H9 (cell line): ENCODE results near the gene PODNL1. TPM values are rescaled to one million over a fixed set of nuclear protein-coding genes. Genes with fewer than 3 reads are reported as not detected.

Source experiments
- DNase-seq: peaks from one replicate; pipeline ENCODE4 v3.0.0-alpha.2; 2017
- H2AFZ ChIP-seq: one replicate; pipeline ENCODE4 v1.6.1; 2013; ENCODE audit warnings: mild to moderate bottlenecking, low read length, control low read depth, moderate library complexity
- H2AK5ac ChIP-seq: 2 replicates; pipeline ENCODE4 v1.6.1; 2013; ENCODE audit warnings: low read length, control low read depth, mixed read lengths; ENCODE audit not compliant: insufficient read length
- H2BK120ac ChIP-seq: one replicate; pipeline ENCODE4 v1.6.1; 2013; ENCODE audit warnings: low read depth, mild to moderate bottlenecking, low read length, control low read depth, inconsistent platforms; ENCODE audit not compliant: poor library complexity, severe bottlenecking
- H2BK12ac ChIP-seq: 2 replicates; pipeline ENCODE4 v1.6.1; 2013; ENCODE audit warnings: low read length, control low read depth, mixed read lengths, low read depth; ENCODE audit not compliant: insufficient read length
- H2BK15ac ChIP-seq: 2 replicates; pipeline ENCODE4 v1.6.1; 2013; ENCODE audit warnings: low read depth, low read length, control low read depth
- H2BK20ac ChIP-seq: one replicate; pipeline ENCODE4 v1.6.1; 2013; ENCODE audit warnings: low read depth, mild to moderate bottlenecking, low read length, control low read depth, inconsistent platforms; ENCODE audit not compliant: poor library complexity, severe bottlenecking
- H2BK5ac ChIP-seq: 2 replicates; pipeline ENCODE4 v1.6.1; 2013; ENCODE audit warnings: low read length, control low read depth, mixed read lengths; ENCODE audit not compliant: insufficient read length
- H3K14ac ChIP-seq: 2 replicates; pipeline ENCODE4 v1.6.1; 2013; ENCODE audit warnings: low read length, control low read depth; ENCODE audit not compliant: insufficient read depth
- H3K18ac ChIP-seq: 2 replicates; pipeline ENCODE4 v1.6.1; 2013; ENCODE audit warnings: low read depth, mild to moderate bottlenecking, mixed read lengths, low read length, control low read depth; ENCODE audit not compliant: insufficient read length
- H3K23ac ChIP-seq: 2 replicates; pipeline ENCODE4 v1.6.1; 2013; ENCODE audit warnings: low read length, control low read depth, mixed read lengths, low read depth; ENCODE audit not compliant: insufficient read length
- H3K23me2 ChIP-seq: 2 replicates; pipeline ENCODE4 v1.6.1; 2013; ENCODE audit warnings: low read depth, mild to moderate bottlenecking, mixed read lengths, low read length, control low read depth; ENCODE audit not compliant: insufficient read length, poor library complexity, severe bottlenecking
- H3K27ac ChIP-seq: 2 replicates; pipeline ENCODE4 v1.5.1; 2013; ENCODE audit warnings: low read length, control low read depth, mixed read lengths, low read depth; ENCODE audit not compliant: insufficient read length
- H3K27me3 ChIP-seq: 2 replicates; pipeline ENCODE4 v1.6.1; 2013; ENCODE audit warnings: low read length, control low read depth, inconsistent platforms; ENCODE audit not compliant: insufficient read depth
- H3K4ac ChIP-seq: 2 replicates; pipeline ENCODE4 v1.6.1; 2013; ENCODE audit warnings: low read depth, mild to moderate bottlenecking, control low read depth, inconsistent platforms, low read length, moderate library complexity
- H3K4me1 ChIP-seq: 2 replicates; pipeline ENCODE4 v1.6.1; 2013; ENCODE audit warnings: low read length, control low read depth, inconsistent platforms; ENCODE audit not compliant: insufficient read depth
- H3K4me2 ChIP-seq: 2 replicates; pipeline ENCODE4 v1.6.1; 2013; ENCODE audit warnings: low read length, control low read depth, mixed read lengths; ENCODE audit not compliant: insufficient read length, insufficient read depth
- H3K56ac ChIP-seq: 2 replicates; pipeline ENCODE4 v1.6.1; 2013; ENCODE audit warnings: low read depth, mild to moderate bottlenecking, mixed read lengths, low read length, control low read depth; ENCODE audit not compliant: insufficient read length
- H3K79me1 ChIP-seq: 2 replicates; pipeline ENCODE4 v1.6.1; 2013; ENCODE audit warnings: low read depth, mild to moderate bottlenecking, moderate library complexity, low read length, control low read depth, inconsistent platforms; ENCODE audit not compliant: insufficient read depth, poor library complexity, severe bottlenecking
- H3K79me2 ChIP-seq: 2 replicates; pipeline ENCODE4 v1.6.1; 2013; ENCODE audit warnings: low read length, control low read depth, inconsistent platforms; ENCODE audit not compliant: insufficient read depth
- H3K9ac ChIP-seq: 2 replicates; pipeline ENCODE4 v1.6.1; 2013; ENCODE audit warnings: low read length, control low read depth, mixed read lengths; ENCODE audit not compliant: insufficient read length; ENCODE audit errors: extremely low read depth
- H3K9me3 ChIP-seq: one replicate; pipeline ENCODE4 v1.6.1; 2013; ENCODE audit warnings: low read depth, low read length, inconsistent platforms; ENCODE audit not compliant: control insufficient read depth
- H3T11ph ChIP-seq: one replicate; pipeline ENCODE4 v1.6.1; 2013; ENCODE audit warnings: mild to moderate bottlenecking, low read length, control low read depth, inconsistent platforms
- H4K20me1 ChIP-seq: one replicate; pipeline ENCODE4 v1.6.1; 2013; ENCODE audit not compliant: control insufficient read depth, insufficient read length, insufficient read depth
- H4K5ac ChIP-seq: 2 replicates; pipeline ENCODE4 v1.6.1; 2013; ENCODE audit warnings: low read depth, mild to moderate bottlenecking, mixed read lengths, low read length, control low read depth; ENCODE audit not compliant: insufficient read length
- H4K8ac ChIP-seq: replicated peaks from 2 replicates; pipeline ENCODE4 v1.6.1; 2013; ENCODE audit warnings: low read length, control low read depth, mixed read lengths, low read depth; ENCODE audit not compliant: insufficient read length
- H4K91ac ChIP-seq: 2 replicates; pipeline ENCODE4 v1.6.1; 2013; ENCODE audit warnings: low read depth, mild to moderate bottlenecking, moderate library complexity, mixed read lengths, low read length, control low read depth; ENCODE audit not compliant: insufficient read length
- H3K27ac Mint-ChIP-seq, 3 experiments: 2 replicates in 2 of 3; 3 replicates in 1 of 3; pipeline ENCODE4 v1.8.0; 2020 to 2021; ENCODE audit warnings: mixed read lengths in 3 of 3, mild to moderate bottlenecking in 1 of 3, moderate library complexity in 1 of 3
- H3K27me3 Mint-ChIP-seq: 2 replicates; pipeline ENCODE4 v1.8.0; 2021; ENCODE audit warnings: low read depth, mild to moderate bottlenecking, moderate library complexity, mixed read lengths
- H3K36me3 Mint-ChIP-seq, 3 experiments: 2 replicates in 2 of 3; 3 replicates in 1 of 3; pipeline ENCODE4 v1.8.0; 2020 to 2021; ENCODE audit warnings: low read depth in 3 of 3, mixed read lengths in 3 of 3; ENCODE audit not compliant: insufficient read depth in 1 of 3
- H3K4me1 Mint-ChIP-seq, 2 experiments: 2 replicates each; pipeline ENCODE4 v1.8.0; 2020; ENCODE audit warnings: mixed read lengths in 2 of 2
- H3K4me3 Mint-ChIP-seq, 2 experiments: 2 replicates in 1 of 2; 3 replicates in 1 of 2; pipeline ENCODE4 v1.8.0; 2020 to 2021; ENCODE audit warnings: mild to moderate bottlenecking in 2 of 2, mixed read lengths in 2 of 2, moderate library complexity in 1 of 2
- H3K9me3 Mint-ChIP-seq, 2 experiments: 2 replicates in 1 of 2; 3 replicates in 1 of 2; pipeline ENCODE4 v1.8.0; 2020; ENCODE audit warnings: mild to moderate bottlenecking in 2 of 2, mixed read lengths in 2 of 2, moderate library complexity in 1 of 2
- CTCF ChIP-seq: fragments of 200-600 bp; sonication (generic); conservative IDR thresholded peaks from 3 replicates; pipeline ENCODE4 v1.8.0; 2021; ENCODE audit warnings: antibody characterized with exemption, mild to moderate bottlenecking
- WGBS: extraction: QIAGEN DNeasy Blood & Tissue Kit; methylation state at CpG from one replicate; pipeline ENCODE4 v1.1.7; 2013; ENCODE audit warnings: missing lambda C conversion rate, low lambda C conversion rate, mixed read lengths; ENCODE audit not compliant: insufficient read length; ENCODE audit errors: extremely low coverage; 5-methylcytosine and 5-hydroxymethylcytosine counted together
- total RNA-seq: library from RNA; stranded (reverse); gene quantifications from 2 replicates; pipeline ENCODE4 v1.2.1, GENCODE V29; 2021

The PODNL1 gene
- total RNA-seq, 1 experiment from 2014 or later, result 0.68 TPM

GRCh38 chr19:13979244-13979615 is 41.0 kb upstream of the PODNL1 start:
- peaks cover 15 to 23% of the 10 kb centered on the region in 2 experiments for H3K4me1 Mint-ChIP-seq
- no peak overlapping the region for H2BK5ac ChIP-seq
- H3K27me3 ChIP-seq, result no peaks in the 10 kb centered on the region
- no peaks in the 10 kb centered on the region for H3K27me3 Mint-ChIP-seq
- peak overlapping the region; percentile 88; the same call in 1 of the 2 replicates for H3K14ac ChIP-seq
- no peaks in the 10 kb centered on the region for H3K9me3 Mint-ChIP-seq
- no peak overlapping the region for H2BK20ac ChIP-seq
- WGBS, result no CpG with 5 or more reads among the region's 12 CpGs
- H3K56ac ChIP-seq, result no peak overlapping the region
- H3K36me3 Mint-ChIP-seq, result peaks cover 0 to 19% (median 6%) of the 10 kb centered on the region in 3 experiments; a peak in 5 of 7 replicates
- H3K27ac ChIP-seq, result no peak overlapping the region
- H2BK12ac ChIP-seq, result no peak overlapping the region
- H3K27ac Mint-ChIP-seq, result no peak overlapping the region
- H4K5ac ChIP-seq, result no peak overlapping the region
- no peak for DNase-seq
- H4K20me1 ChIP-seq, result no peaks in the 10 kb centered on the region
- H3K4me3 Mint-ChIP-seq, result peak overlapping the region; percentile 54 to 72
- H2AFZ ChIP-seq, result no peak overlapping the region
- TF ChIP-seq CTCF, result no peak
- no peak overlapping the region for H2BK120ac ChIP-seq
- no peak overlapping the region for H2BK15ac ChIP-seq
- H3K79me1 ChIP-seq, result no peaks in the 10 kb centered on the region
- H3K9me3 ChIP-seq, result no peaks in the 10 kb centered on the region
- no peaks in the 10 kb centered on the region for H3K4me1 ChIP-seq
- no peak overlapping the region for H4K91ac ChIP-seq
- no peaks in the 10 kb centered on the region for H3K79me2 ChIP-seq
- H3K23me2 ChIP-seq, result no peaks in the 10 kb centered on the region
- no peak overlapping the region for H3K4ac ChIP-seq
- no peak overlapping the region for H3K23ac ChIP-seq
- peak overlapping the region; percentile 68 for H3K18ac ChIP-seq
- no peak overlapping the region for H4K8ac ChIP-seq
- H3K4me2 ChIP-seq, result peak overlapping the region; percentile 20
- no peak overlapping the region for H3K9ac ChIP-seq
- H3T11ph ChIP-seq, result no peak overlapping the region
- no peak overlapping the region for H2AK5ac ChIP-seq
